GM21576 (cell line): ENCODE results near the gene IGSF22.

Experiments used
- ATAC-seq: cut with Tn5 transposase; IDR thresholded peaks from one replicate; pipeline ENCODE4 v1.9.1; 2021; ENCODE audit warnings: mild to moderate bottlenecking, moderate library complexity; ENCODE audit not compliant: unreplicated experiment

The IGSF22 gene

GRCh38 chr11:18715476-18715875 is 10.5 kb downstream of the IGSF22 start:
- no peak for ATAC-seq

GRCh38 chr11:18714443-18714780 is 11.6 kb downstream of the IGSF22 start:
- ATAC-seq: no peak

DNA sequence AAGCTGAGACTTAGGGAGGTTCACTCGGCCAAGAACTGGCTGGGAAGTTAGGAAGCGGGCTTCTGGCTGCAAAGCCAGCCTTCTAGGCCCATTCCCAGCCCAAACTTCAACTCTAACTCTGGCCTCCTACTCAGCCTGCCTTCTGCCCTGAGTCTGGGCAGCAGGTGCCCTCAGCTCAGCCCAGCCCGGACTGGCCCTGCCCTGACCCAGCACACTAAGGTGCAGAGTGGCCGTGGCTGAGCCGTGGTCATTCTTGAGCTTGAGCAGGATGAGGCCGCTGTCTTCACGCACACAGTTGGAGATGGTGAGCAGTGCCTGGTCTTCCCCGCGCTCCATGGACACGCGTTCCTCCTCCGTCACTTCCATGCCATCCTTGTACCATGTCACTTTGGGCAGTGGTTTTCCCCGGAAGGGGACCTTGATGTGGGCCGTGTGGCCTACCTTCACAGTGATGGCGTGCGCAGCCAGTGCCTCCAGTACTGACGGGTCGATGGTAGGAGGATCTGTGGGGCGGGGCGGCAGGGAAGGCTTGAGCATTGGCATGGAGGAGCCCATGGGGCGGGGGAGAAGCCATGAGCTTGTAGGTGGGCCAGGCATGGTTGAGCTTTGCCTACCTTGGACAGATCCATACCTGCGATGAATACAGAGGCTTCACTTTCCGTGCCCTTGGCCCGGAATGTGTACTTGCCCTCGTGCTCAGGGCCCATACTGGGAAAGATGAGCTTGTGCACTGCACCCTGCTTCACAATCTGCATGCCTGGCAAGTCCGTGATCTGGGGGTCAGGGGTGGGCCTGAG is 12.1 kb downstream of the IGSF22 start:
- no peak for ATAC-seq

DNA sequence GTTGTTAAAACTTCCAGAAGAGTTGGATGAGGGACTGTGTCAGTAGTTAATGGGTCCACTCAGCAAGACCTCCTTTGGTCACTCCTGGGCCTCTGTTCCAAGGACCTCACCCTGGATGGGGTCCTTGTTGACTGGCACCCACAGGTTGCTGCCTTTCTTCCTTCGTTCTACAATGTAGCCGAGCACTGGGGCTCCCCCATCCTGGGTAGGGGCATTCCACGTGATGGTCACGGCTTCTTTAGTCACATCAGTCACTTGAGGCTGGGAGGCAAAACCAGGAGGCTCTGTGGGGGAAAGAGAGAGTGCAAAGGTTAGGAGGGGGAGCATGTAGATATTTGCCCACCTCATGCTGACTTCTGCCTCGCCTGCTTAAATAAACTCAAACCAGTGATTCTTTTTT is 15.4 kb downstream of the IGSF22 start:
- no peak for ATAC-seq

DNA sequence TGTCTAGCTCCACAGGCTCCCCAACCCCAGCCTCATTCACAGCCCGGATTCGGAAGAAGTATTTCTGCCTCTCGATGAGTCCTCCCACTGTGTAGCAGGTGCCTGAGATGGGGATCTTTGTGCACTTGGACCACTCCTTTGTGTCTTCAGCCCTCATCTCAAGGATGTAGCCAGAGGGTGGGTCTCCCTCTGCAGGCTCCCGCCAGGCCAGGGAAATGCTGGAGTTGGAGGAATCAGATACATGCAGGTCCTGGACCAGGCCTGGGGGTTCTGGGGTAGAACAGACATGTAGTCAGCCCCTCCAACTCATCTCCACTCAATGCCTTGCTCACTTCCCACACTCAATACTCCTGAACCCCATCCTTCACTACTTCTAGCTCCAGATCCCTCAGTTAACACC is 16.6 kb downstream of the IGSF22 start:
- ATAC-seq: no peak

DNA sequence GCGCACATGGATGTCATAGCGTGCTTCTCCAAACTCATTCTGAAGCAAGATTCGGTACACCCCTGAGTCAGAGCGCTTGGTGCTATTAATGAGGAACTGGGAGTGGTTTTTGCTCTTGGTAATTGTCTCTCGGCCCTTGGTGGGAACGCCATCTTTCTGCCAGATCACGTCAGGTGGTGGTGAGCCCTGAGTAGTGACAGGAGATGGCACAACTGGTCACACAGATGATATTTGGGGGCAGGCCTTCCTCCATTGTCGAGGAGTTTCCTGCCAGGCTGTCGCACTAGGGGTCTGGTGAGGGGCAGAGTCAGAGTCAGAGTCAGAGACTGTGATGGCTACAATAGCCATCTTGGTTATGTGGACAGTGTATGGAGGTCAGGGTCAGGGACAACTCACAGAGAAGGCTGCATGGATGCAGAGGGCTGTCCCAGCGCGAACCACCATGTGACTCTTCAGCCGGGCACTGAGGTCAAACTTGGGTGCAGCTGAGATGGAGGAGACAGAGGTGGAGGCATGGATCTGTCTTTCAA is 18.1 kb downstream of the IGSF22 start:
- ATAC-seq: no peak

DNA sequence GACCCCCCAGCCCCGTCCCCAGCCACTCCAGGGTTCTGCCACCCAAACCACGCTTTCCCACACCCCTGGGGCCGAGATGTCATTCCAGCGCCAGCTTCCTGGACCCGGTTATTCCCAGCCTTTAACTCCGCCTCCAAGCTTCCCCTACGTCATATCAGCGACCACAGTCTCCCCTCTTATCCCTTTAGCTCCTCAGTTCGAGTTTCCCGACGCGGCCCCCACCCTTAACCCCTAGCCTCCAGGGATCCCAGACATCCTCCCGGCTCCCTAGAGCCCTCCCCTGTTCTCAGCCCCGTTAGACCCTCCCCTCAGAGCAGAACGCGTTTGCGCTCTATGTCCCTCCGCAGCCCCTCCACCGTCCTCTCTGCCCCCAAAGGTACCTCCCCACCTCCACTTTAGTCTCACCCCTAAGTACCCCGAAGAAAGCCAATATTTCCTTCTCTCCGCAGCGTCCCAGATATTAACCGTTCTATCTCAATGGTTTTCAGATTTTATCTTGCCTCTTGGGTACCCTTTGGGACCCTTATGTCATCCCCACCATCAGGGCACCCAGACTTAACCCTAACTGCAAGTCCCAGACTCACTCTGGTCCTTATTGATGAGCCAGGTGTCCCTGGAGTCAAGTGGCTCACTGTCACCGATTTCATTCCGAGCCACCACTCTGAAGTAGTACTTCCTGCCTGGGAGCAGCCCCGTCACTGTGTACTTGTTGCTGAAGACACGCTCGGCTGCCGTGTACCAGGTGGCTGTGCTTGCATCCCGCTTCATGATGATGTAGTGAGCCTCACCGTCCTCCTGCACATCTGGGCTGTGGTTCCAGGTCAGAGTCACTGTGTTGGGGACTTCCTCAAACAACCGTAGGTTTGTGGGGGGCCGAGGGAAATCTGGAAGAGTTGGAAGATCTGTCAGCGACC is 19.4 kb downstream of the IGSF22 start:
- ATAC-seq: no peak

DNA sequence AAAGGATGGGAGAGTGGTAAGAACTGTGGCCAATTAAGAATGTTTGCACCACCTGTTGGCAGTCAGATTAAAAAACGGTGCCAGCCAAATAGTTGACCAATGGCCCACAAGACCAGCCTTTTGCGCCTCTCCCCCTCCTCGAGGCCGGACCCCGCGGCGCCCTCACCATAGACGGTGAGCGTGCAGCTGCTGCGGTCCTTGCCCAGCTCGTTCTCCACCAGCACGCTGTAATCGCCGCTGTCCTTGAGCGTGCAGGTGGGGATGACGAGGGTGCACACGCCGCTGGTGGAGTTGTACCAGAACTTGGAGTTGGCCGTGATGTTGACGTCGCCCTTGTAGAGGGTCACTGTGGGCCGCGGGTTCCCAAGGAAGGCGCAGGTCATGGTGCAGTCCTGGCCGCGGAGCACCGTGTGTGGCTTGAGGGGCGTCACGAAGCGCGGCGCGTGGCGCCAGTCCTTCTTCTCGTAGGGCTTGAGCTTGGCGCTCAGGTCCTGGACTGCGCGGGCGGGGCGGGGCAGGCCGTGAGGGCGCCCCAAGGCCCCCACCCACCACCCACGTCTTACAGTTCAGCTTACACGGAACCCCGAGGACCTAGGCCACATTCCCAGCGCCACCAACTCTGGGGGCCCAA is 20.2 kb downstream of the IGSF22 start:
- no peak for ATAC-seq

DNA sequence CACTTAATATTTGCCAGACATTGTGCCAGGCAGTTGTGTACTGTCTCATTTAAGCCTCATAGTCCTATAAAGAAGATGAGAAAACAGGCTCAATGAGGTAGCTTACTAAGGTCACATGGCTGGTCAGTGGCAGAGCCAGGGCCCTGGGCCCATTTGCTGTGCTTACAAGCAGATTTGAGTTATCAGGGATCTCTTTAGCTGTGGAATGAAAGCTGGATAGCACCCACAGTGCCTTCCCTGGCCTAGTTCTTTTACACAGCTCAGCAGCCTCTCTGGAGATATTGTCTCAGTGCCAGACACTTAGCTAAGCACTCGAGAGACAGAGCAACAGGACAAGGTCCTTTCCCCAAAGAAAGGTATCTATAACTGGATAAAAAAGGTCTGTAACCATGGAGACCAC is 21.3 kb downstream of the IGSF22 start:
- no peak for ATAC-seq

DNA sequence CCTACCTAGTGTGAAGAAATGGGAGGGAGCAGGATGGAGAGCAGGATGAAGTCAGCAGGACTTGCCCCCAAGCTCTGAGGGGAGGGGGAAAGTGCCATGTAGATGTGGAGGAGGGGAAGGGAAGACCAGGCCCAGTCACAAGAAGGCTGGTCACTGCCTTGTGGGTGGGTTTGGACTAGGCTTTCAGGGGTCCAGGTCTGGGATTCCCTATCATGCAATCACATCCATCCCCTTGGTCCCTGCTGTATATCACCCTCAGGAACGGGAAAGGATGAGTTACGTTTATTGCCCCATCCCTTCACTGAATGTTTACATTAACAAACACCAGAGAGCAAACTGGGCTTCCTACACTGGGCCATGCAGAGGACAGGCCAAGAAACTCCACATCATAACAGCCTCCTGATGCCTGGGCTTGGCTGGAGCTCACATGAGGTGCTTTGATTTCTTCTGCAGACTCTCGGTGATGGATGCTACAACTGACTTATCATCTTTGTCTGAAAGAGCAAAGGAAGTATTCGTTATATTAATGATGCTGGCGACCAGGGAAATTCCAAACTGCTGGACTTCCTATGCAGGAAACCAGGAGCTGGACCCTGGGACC is 21.8 kb downstream of the IGSF22 start:
- ATAC-seq: no peak

DNA sequence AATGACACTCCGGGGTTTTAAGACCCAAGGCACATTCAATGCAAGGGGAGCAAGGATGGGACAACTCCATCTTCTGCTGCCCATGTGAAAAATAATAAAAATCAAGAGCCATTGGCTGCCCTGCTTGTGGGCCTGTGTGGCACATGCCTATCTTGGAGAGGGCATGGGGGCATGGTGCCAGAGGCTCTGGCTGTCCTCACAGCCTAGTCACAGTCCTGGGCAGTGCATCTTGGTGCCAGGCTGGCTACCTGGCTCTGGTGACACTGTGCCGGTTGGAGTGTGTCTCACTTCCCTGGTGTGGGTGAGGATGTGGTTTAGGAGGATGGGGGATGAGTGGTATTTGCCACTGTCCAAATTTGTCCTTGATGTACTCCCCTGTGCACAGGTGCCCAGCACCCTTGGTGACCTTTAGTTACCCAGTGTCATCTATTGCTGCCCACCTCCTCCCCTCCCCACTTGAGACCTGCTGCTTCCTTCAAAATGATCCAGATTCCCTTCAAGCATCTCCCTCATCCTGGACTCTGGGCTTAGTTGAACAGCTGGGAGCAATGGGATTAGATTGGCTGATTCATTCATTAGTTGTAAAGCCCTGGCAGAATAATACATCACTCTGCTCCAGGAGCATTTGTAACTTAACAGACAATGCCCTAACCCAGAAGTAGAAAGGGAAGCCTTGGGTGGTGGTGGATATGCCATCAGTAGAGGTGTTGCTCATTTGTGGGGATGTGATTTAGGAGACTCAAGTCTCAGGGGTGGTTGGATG is 22.8 kb downstream of the IGSF22 start:
- ATAC-seq: no peak

DNA sequence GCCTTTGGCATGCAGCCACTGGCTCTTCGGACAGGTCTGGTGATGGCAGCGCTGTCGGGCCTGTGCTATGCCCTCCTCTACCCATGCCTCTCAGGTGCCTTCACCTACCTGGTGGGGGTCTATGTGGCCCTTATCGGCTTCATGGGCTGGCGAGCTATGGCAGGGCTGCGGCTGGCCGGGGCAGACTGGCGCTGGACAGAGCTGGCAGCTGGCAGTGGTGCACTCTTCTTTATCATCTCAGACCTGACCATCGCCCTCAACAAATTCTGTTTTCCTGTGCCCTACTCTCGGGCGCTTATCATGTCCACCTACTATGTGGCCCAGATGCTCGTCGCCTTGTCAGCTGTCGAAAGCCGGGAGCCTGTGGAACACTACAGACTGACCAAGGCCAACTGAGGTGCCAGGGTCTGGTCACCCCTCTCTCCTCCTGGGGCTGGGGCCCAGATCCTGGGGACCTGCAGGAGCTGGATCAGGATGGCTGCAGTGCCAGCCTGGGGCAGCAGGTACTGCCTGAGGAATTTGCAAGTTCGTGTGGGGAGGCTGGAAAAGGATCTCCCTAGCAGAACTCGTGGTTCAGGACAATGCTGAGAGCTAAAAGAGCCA is 24.3 kb downstream of the IGSF22 start:
- no peak for ATAC-seq

DNA sequence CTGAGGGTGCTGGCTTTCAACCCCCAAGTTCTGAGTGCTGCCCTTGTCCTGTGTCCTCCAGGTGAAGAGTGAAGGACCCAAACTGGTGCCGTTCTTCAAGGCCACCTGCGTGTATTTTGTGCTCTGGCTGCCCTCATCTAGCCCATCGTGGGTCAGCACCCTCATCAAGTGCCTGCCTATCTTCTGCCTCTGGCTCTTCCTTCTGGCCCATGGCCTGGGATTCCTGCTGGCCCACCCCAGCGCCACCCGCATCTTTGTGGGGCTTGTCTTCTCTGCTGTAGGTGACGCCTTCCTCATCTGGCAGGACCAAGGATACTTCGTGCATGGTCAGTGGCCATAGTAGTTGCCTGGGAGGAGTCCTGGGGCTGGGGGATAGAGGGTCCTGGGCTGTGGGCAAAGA is 25.1 kb downstream of the IGSF22 start:
- ATAC-seq: no peak

DNA sequence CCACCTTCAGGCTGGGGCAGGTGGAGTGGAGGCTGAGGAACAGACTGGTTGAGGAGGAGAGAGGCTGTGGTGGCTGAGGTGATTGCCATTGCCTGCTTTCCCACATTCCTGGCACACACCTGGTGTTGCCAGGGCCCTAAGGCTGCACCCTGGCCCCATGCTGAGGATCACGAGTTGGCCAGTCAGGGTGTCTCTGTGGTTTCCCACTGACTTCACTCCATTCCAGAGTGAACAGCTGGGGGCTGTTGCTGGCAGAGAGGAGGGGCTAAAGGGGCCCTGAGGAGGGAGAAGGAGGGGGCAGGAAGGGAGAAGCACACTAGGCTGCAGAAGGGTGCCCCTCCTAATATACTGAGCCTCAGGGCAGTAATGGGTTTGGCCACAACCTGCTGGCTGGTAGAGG is 25.6 kb downstream of the IGSF22 start:
- ATAC-seq: no peak

DNA sequence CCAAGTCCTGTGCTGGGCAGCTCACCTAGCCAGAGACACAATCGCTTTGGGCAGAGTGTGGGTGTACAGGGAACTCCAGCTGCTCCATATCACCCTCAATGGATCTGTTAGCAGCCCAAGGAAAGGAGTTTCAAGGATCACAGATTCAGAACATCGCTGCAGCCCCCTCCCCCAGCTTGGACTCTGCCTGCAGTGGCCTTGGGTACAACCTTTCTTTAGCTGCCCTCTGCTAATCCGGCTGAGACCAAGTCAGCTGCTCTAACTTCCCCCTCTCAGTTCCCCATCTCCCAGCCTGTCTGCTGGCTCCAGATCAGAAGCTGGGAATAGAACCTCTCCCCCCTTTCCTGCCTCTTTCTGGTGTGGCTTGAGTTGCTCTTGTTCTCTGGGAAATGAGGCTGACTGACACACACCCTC is 26.1 kb downstream of the IGSF22 start:
- no peak for ATAC-seq

DNA sequence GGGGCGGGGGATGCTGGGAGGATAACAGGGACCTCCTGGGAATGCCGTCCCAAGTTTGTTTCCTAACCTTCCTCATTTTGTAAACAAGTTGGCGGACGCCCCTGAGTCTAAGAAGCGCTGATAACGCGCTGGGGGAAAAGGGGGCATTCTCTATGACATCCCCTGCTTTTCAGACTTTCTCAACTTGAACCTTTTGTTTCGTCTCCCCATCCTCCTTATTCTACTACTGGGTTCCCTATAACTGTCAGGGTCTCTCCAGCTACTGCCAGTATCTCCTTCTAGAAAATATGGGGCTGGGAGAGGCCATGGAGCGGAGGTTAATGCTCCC is 26.8 kb downstream of the IGSF22 start:
- no peak for ATAC-seq

GRCh38 chr11:18698341-18699268 is 27.4 kb downstream of the IGSF22 start, which contains the start of gene TMEM86A:
TMEM86A (plus strand) TSS chr11:18698779; CDS start chr11:18698887, 108 bp downstream.
- ATAC-seq: peak; percentile 85

- ATAC-seq: no peak
Observed at GRCh38 chr11:18697576-18697975, 28.4 kb downstream of the IGSF22 start.
